Karpas-422 (cell line): ENCODE data around the gene TBC1D22A. TPM values are rescaled to one million over a fixed set of nuclear protein-coding genes. Genes with fewer than 3 reads are reported as not detected.

Experiments used
- DNase-seq: peaks from one replicate; pipeline ENCODE4 v3.0.0-alpha.2; 2015
- H2AFZ ChIP-seq: fragments of 200-600 bp; sonication (generic); 2 replicates; pipeline ENCODE4 v1.6.1; 2014; ENCODE audit warnings: antibody characterized with exemption, low read length, mixed read lengths
- H3K27ac ChIP-seq: fragments of 200-600 bp; sonication (generic); 2 replicates; pipeline ENCODE4 v1.5.1; 2014; ENCODE audit warnings: mild to moderate bottlenecking, low read length, moderate library complexity
- H3K27me3 ChIP-seq: fragments of 200-600 bp; sonication (generic); 2 replicates; pipeline ENCODE4 v1.6.1; 2014; ENCODE audit warnings: low read length, mixed read lengths
- H3K36me3 ChIP-seq: fragments of 200-600 bp; sonication (generic); 2 replicates; pipeline ENCODE4 v1.6.1; 2014; ENCODE audit warnings: low read length, mixed read lengths; ENCODE audit not compliant: insufficient read depth
- H3K4me1 ChIP-seq: fragments of 200-600 bp; sonication (generic); 2 replicates; pipeline ENCODE4 v1.6.1; 2014; ENCODE audit warnings: mild to moderate bottlenecking, low read length, mixed read lengths
- H3K4me2 ChIP-seq: fragments of 200-600 bp; sonication (generic); 2 replicates; pipeline ENCODE4 v1.6.1; 2014; ENCODE audit warnings: low read length, low read depth, mild to moderate bottlenecking; ENCODE audit not compliant: poor library complexity, severe bottlenecking
- H3K4me3 ChIP-seq: fragments of 200-600 bp; sonication (generic); 2 replicates; pipeline ENCODE4 v1.5.1; 2014; ENCODE audit warnings: mild to moderate bottlenecking, antibody characterized with exemption, low read length, mixed read lengths
- H3K79me2 ChIP-seq: fragments of 200-600 bp; sonication (generic); 2 replicates; pipeline ENCODE4 v1.6.1; 2014; ENCODE audit warnings: mild to moderate bottlenecking, low read length, mixed read lengths
- H3K9ac ChIP-seq: fragments of 200-600 bp; sonication (generic); 2 replicates; pipeline ENCODE4 v1.6.0; 2014; ENCODE audit warnings: low read length
- H3K9me2 ChIP-seq: fragments of 200-600 bp; sonication (generic), shearing (Covaris generic); replicated peaks from 2 replicates; pipeline ENCODE4 v1.6.0; 2014; ENCODE audit warnings: mild to moderate bottlenecking, low read length, moderate library complexity; ENCODE audit not compliant: insufficient read depth
- H3K9me3 ChIP-seq: fragments of 300-700, 200-600 bp; sonication (generic); 2 replicates; pipeline ENCODE4 v1.6.1; 2014; ENCODE audit warnings: low read length, mixed read lengths
- H4K20me1 ChIP-seq: fragments of 200-600 bp; sonication (generic); 2 replicates; pipeline ENCODE4 v1.6.1; 2014; ENCODE audit warnings: mild to moderate bottlenecking, antibody characterized with exemption, low read length, low read depth; ENCODE audit not compliant: insufficient read depth
- total RNA-seq: library from RNA; depleted of rRNA; stranded (reverse); fragments of >200 nt; shearing (Covaris generic); gene quantifications from 2 replicates; pipeline ENCODE4 v1.2.3, GENCODE V29; 2014; ENCODE audit warnings: low replicate concordance

TBC1D22A gene
- total RNA-seq, 1 experiment from 2014 or later, result 27.7 TPM

GRCh38 chr22:47101321-47101885 is 339.0 kb downstream of the TBC1D22A start:
- H3K79me2 ChIP-seq, result peaks cover 3% of the 10 kb centered on the region; the same call in 1 of the 2 replicates
- H4K20me1 ChIP-seq, result no peaks in the 10 kb centered on the region
- no peaks in the 10 kb centered on the region for H3K4me1 ChIP-seq
- H3K4me2 ChIP-seq, result no peak overlapping the region
- no peaks in the 10 kb centered on the region for H3K9me3 ChIP-seq
- H3K27me3 ChIP-seq, result no peaks in the 10 kb centered on the region
- H3K36me3 ChIP-seq, result no peaks in the 10 kb centered on the region
- H3K4me3 ChIP-seq, result no peak overlapping the region
- H2AFZ ChIP-seq, result no peak overlapping the region
- no peak overlapping the region for H3K9ac ChIP-seq
- DNase-seq, result no peak
- no peak overlapping the region for H3K27ac ChIP-seq
- H3K9me2 ChIP-seq, result no peaks in the 10 kb centered on the region

GRCh38 chr22:47102081-47102480 is 339.6 kb downstream of the TBC1D22A start:
- DNase-seq, result no peak
- Histone ChIP-seq H3K9ac (no peak overlapping the region), H3K4me1 (no peaks in the 10 kb centered on the region), H3K4me2 (no peak overlapping the region), H3K4me3 (no peak overlapping the region), H4K20me1 (no peaks in the 10 kb centered on the region), H3K27ac (no peak overlapping the region), H2AFZ (no peak overlapping the region), H3K79me2 (no peaks in the 10 kb centered on the region), H3K9me3 (no peaks in the 10 kb centered on the region), H3K36me3 (no peaks in the 10 kb centered on the region), H3K27me3 (no peaks in the 10 kb centered on the region), H3K9me2 (no peaks in the 10 kb centered on the region)

- no peak for DNase-seq
- Histone ChIP-seq H4K20me1 (no peaks in the 10 kb centered on the region), H3K36me3 (no peaks in the 10 kb centered on the region), H3K79me2 (no peaks in the 10 kb centered on the region), H3K4me3 (no peak overlapping the region), H3K4me2 (no peak overlapping the region), H3K27me3 (no peaks in the 10 kb centered on the region), H3K9me3 (no peaks in the 10 kb centered on the region), H3K27ac (no peak overlapping the region), H3K9ac (no peak overlapping the region), H3K9me2 (no peaks in the 10 kb centered on the region), H2AFZ (no peak overlapping the region), H3K4me1 (no peaks in the 10 kb centered on the region)
These were observed 340.2 kb downstream of the TBC1D22A start for GRCh38 chr22:47102648-47103047.

- no peak for DNase-seq
- Histone ChIP-seq H2AFZ (no peak overlapping the region), H3K36me3 (no peaks in the 10 kb centered on the region), H3K27me3 (no peaks in the 10 kb centered on the region), H4K20me1 (no peaks in the 10 kb centered on the region), H3K9me3 (no peaks in the 10 kb centered on the region), H3K4me1 (no peaks in the 10 kb centered on the region), H3K79me2 (no peaks in the 10 kb centered on the region), H3K4me2 (no peak overlapping the region), H3K9me2 (no peaks in the 10 kb centered on the region), H3K27ac (no peak overlapping the region), H3K9ac (no peak overlapping the region), H3K4me3 (no peak overlapping the region)
These were observed 342.6 kb downstream of the TBC1D22A start for GRCh38 chr22:47105085-47105484.

GRCh38 chr22:47106806-47107205 is 344.4 kb downstream of the TBC1D22A start:
- Histone ChIP-seq H3K36me3 (no peaks in the 10 kb centered on the region), H3K9me3 (no peaks in the 10 kb centered on the region), H3K4me3 (no peak overlapping the region), H3K27ac (no peak overlapping the region), H3K79me2 (no peaks in the 10 kb centered on the region), H3K4me2 (no peak overlapping the region), H3K9ac (no peak overlapping the region), H2AFZ (no peak overlapping the region), H3K27me3 (no peaks in the 10 kb centered on the region), H4K20me1 (no peaks in the 10 kb centered on the region), H3K4me1 (no peaks in the 10 kb centered on the region), H3K9me2 (no peaks in the 10 kb centered on the region)
- DNase-seq, result no peak

GRCh38 chr22:47107431-47107830 is 345.0 kb downstream of the TBC1D22A start:
- no peak overlapping the region for H3K4me2 ChIP-seq
- H3K9me3 ChIP-seq, result no peaks in the 10 kb centered on the region

GRCh38 chr22:47110817-47111443 is 348.5 kb downstream of the TBC1D22A start:
- Histone ChIP-seq H3K9me2 (no peaks in the 10 kb centered on the region), H3K79me2 (no peaks in the 10 kb centered on the region), H3K4me1 (no peaks in the 10 kb centered on the region), H3K27ac (no peak overlapping the region), H3K4me2 (no peak overlapping the region), H3K27me3 (no peaks in the 10 kb centered on the region), H3K36me3 (no peaks in the 10 kb centered on the region), H2AFZ (no peak overlapping the region), H3K9me3 (no peaks in the 10 kb centered on the region), H3K4me3 (no peak overlapping the region), H3K9ac (no peak overlapping the region), H4K20me1 (no peaks in the 10 kb centered on the region)
- DNase-seq, result no peak

More at GRCh38 chr22:47107431-47107830, 345.0 kb downstream of the TBC1D22A start:
- no peak overlapping the region for H3K27ac ChIP-seq
- no peak overlapping the region for H3K9ac ChIP-seq
- H2AFZ ChIP-seq, result no peak overlapping the region
- H3K27me3 ChIP-seq, result no peaks in the 10 kb centered on the region
- DNase-seq, result no peak
- no peaks in the 10 kb centered on the region for H3K4me1 ChIP-seq
- no peaks in the 10 kb centered on the region for H3K36me3 ChIP-seq
- no peaks in the 10 kb centered on the region for H4K20me1 ChIP-seq
- no peaks in the 10 kb centered on the region for H3K79me2 ChIP-seq
- H3K4me3 ChIP-seq, result no peak overlapping the region
- no peaks in the 10 kb centered on the region for H3K9me2 ChIP-seq

GRCh38 chr22:47111626-47112581 is 349.5 kb downstream of the TBC1D22A start:
- Histone ChIP-seq H4K20me1 (no peaks in the 10 kb centered on the region), H3K79me2 (no peaks in the 10 kb centered on the region), H3K4me1 (no peaks in the 10 kb centered on the region), H3K36me3 (no peaks in the 10 kb centered on the region), H3K9ac (no peak overlapping the region), H3K9me2 (no peaks in the 10 kb centered on the region), H2AFZ (no peak overlapping the region), H3K4me3 (no peak overlapping the region), H3K4me2 (no peak overlapping the region), H3K9me3 (no peaks in the 10 kb centered on the region), H3K27ac (no peak overlapping the region), H3K27me3 (no peaks in the 10 kb centered on the region)
- no peak for DNase-seq
